Fibroblast of peridontal ligament (primary cell): Measurements from ENCODE around the gene KCNE3.
A peak's percentile ranks its signal among the peaks of the same experiment; 100 is the strongest.

Experiments
- DNase-seq: peaks from one replicate; pipeline ENCODE4 v3.0.0-alpha.2; 2010; ENCODE audit errors: extremely low read depth

The KCNE3 gene

DNA sequence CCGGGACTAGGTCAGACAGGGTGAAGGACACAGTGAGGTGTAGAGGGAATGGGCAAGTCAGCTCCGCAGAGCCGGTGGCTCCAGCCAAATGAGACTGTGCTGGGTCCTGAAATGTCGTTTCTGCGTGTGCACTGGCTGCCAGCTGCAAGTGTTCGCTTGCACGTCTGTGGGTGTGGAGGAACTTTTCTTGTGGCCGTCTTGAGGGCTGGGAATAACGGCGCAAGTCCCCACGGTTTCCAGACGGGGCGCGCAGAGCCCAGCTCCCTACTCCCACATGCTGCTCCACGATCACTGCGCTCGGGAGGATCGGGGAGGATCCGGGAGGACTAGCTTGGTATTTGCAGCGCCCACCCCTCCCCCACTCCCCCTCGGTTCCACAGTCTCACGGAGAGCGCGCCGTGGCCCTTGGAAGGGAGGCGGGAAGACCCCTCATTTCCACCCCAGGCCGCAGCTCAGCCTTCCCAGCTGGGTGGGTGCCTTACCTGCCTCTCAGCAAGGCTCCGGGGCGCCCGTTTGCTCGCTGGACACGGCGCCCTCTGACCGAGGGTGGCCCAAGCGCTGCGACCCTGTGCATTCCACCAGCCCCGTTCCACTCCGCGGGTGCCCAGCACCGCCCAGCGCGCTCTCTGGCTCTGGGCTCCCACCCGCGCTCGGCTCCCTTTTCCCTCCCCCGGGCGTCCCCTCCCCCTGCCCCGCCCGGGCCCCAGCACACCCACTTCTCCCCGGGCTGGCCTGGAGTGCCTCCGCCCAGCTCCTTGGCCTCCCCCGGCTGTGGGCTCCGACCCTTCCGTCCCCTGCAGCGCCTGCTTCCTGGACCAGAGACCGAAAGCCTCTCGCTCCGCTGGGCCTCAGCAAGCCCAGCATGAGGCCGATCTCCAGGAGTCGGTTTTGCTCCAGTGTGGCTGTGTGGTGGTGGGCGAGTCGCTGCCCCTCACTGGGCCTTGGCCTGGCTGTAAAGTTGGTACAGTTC lies at the start of gene KCNE3:
Gene KCNE3 (minus strand): TSS at position 634 of the 970 bp plus-strand sequence. CDS start 9,986 bp downstream, outside the sequence.
- no peak for DNase-seq

- no peak for DNase-seq
Observed at GRCh38 chr11:74507582-74507981, 40.2 kb upstream of the KCNE3 start.

DNA sequence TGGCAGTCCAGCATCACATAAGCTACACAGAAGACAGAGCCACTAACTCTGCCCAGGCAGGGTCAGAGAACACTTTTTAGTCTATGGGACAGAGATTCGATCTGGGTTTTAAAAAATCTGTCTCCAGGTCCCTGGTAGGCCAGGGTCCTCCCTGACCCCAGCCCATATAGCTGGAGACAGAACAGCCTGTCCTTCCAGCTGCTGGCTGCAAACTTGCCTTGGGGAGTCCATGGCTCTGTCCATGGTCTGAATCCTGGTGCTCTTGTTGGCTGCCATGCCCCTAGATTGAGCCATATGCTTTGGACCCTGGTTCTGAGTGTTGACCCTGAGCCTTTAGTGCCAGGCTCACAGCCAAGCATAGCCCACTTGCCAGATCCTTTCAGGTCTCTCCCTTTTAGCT lies 39.5 kb upstream of the KCNE3 start:
- DNase-seq: no peak

DNA sequence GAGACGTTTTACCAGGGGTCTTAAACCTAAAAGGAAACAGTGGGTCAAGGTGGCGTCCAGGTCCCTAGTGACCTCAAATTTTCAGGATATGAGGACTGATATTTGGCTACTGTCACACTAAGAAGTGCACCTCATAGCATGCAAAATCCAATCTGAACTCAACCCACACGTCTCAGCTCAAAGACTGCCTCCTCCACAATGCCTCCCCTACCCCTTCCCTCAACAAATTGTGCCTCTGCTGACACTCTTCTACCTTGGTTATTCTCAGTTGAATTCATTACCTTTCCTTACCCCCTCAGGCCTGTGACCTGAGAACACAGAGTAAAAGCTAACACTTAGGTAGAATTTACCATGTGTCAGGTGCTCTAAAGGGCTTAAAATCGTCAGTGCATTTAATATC lies 38.6 kb upstream of the KCNE3 start:
- no peak for DNase-seq

DNA sequence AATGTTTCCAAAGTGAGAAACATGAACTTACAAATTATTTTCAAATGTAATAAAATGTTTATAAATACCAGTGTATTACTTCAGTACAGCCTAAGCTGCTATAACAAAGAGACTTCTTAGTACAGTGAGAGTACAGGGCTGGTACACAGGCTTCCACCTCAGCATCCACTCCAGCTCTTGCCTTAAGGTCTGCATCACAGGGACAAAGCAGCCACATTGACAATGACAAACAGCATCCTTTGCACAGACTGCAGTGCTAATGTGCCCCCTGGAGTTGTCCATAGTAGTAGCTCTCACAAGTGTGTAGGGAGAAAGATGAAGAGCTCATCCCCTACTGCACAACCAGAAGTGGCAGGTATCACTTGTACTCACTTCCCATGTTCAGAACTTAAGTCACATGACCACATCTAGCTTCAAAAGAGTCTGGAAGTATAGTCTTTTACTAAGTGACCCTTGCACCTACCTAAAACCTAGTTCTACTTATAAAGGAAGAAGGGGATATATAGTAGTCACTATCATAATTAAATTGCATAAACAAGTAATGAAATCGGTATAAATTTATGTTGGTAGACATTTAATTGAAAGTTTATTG lies 36.8 kb upstream of the KCNE3 start:
- DNase-seq: no peak

GRCh38 chr11:74494916-74495315 lies 27.6 kb upstream of the KCNE3 start:
- no peak for DNase-seq

- DNase-seq: peak; percentile 37
Observed at GRCh38 chr11:74493791-74494630, 26.7 kb upstream of the KCNE3 start.

DNA sequence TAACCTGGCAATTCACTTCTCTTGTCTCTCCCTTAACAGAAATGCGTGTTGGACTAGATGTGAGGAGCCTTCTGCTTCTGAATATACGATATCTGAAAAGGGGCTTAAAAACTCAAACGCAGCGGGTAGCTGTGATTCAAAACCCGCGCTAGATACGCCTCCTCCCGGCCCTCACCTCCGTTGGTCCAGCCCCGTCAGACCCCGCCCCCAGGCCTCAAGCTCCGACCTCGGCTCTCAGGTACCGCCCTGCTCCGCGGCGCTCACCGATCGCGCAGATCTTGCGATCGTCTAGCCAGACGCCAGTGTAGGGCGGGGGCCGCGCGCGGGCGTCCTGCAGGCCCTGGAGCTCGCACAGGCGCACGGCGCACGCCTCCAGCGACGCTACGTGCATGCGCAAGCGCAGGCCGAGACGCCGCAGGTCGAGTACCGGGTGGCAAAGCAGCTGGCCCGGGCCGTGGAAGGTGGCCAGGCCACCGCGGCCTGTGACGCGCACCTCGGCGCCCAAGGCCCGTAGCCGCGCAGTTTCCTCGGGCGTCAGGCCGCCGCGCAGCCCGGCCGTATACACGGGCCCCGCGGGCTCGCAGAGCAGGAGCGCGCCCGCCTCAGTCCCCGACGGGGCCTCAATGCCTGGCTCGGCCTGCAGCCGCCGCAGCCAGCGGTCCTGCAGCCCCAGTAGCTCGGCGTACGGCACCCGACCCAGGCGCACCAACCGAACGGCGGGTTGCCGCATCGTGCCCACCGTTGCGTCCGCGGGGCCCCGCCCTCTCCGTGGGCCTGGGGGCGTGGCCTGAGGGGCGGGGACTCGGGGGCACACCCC lies 25.8 kb upstream of the KCNE3 start, which contains the start of gene LIPT2:
Gene LIPT2 (minus strand): TSS at position 751 of the 817 bp plus-strand sequence. CDS start 21 bp downstream, at position 730.
- DNase-seq: peak; percentile 90

DNA sequence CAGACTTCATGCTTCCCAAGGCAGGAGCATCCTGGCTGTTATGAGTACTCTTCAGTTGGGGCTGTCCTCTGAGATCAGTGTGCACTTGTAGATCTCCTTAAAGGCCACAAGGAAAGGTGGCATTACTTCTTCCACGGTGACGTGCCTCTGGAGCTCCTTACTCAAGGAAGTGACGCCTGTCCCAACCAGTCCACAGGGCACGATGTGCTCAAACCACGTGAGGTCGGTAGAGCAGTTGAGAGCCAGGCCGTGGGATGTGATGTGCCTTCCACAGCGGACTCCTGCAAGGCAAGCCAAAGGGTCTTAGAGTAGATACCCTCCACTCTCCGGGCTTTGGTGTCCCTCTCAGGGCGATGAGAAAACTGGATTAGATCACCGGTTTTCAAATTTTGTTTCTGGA lies 24.7 kb upstream of the KCNE3 start:
- DNase-seq: no peak

DNA sequence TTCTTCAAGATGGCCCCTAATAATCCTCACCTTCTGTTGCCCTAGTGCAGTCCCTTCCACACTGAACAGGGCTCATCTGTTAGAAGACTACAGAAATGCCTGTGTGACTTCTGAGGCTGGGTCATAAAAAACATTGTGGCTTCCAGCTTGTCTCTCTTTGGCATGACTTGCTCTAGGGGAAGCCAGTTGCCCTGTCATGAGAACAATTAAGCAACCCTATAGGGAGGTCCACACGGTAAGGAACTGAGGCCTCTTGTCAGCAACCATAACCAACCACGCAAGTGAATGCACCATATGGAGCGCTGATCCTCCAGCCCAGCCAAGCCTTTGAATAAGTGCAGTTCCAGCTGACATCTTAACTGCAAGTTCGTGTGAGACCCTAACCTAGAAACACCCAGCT lies 23.6 kb upstream of the KCNE3 start:
- DNase-seq: no peak

DNA sequence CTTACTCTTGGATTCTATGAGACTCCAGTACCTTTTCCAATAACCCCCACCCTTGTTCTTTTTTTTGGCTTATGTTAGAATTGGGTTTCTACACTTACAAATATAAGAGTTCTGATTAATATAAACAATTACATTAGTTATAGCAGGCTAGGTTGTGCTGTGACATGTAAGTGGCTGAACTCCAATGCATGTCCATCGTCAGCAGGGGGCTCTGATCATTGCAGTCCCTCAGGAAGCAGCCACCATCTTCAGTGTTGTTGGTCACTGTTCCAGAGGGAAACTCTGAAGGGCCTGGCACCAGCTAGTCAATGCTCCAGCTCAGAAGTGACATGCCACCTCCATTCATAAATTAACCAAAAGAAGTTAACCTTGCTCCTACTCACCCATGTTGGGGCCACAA lies 20.5 kb upstream of the KCNE3 start:
- no peak for DNase-seq

DNA sequence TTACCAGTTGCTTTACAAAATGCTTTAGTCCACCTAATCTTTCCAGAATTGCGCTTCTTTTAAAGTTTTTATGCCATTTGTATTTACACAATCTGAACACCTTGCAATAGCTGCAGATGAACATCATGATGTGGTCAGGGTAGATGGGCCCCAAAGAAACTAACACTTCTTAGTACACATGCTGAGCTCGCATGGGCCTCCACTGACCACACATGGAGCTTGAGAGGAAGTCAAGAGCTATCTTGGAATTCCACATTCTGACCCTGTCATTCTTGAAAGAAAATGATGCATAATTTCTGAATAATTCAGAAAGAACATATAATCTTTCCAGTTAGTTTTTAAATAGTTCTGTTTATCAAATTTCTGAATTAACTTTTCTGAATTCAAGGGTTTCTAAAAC lies 18.5 kb upstream of the KCNE3 start:
- no peak for DNase-seq

DNA sequence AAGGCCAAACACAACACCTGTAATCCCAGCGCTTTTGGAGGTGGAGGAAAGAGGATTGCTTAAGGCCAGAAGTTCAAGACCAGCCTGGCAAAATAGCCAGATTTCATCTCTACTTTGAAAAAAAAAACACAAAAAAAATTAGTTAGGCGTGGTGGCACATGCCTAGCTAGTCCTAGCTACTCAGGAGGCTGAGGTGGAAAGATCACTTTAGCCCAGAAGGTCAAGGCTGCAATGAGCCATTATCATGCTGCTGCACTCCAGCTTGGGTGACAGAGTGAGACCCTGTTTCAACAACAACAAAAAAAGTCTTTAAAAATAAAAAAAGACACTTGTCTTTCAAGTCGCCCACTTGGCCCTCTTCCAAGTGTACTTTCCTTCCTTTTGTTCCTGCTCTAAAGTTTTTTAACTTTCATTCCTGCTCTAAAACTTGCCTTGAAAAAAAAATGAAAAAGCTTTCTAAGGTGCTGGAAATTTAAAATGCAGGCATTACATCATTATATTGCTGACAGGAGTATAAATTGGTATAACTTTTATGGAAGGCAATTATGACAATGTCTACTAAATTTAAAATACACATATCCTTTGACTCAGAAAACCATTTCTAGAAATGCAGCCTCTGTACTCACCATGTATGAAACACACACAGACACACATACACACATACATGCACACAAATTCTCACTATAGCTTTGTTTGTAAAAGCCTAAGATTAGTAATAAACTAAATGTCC lies 13.5 kb upstream of the KCNE3 start:
- DNase-seq: no peak

GRCh38 chr11:74479732-74480123 lies 12.4 kb upstream of the KCNE3 start:
- no peak for DNase-seq

GRCh38 chr11:74478877-74479731 lies 11.8 kb upstream of the KCNE3 start:
- no peak for DNase-seq

DNA sequence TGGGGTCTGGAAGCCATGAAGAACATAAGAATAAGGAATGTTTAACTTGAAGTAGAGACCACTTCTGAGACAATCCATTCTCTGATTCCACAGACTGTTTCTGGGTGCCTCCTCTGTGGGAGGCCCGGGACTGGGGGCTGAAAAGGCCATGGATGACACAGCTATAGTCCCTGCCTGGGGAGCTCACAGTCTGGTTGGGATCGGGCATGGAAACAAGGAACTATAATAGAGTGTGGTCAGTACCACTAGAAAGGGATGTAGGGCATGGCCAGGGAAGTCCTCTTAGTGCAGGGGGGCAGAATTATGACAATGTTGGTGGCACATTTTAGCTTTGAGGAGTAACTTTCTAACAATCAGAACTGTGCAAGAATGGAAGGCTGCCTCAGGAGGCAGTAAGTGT lies 9.2 kb upstream of the KCNE3 start:
- no peak for DNase-seq

DNA sequence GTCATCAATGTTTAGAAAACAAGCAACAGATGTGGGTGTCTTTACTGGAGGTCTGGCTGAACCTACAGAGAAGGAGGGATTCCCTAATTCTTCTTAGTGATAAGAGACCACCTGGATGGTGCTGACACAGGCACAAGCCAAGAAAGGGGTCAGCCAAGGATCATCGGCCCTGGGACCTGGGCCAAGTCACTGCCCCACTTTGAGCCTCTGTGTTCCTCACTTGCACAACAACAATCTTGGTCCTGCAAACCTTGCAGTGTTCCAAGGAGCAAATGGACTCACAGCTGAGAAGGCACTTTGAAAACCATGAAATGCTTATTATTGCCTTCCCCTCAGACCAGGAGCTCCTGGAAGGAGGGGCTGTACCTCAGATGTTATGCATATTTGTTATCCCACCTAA lies 7.0 kb upstream of the KCNE3 start:
- DNase-seq: no peak

- no peak for DNase-seq
Observed at GRCh38 chr11:74473382-74474173, 6.2 kb upstream of the KCNE3 start.
